Measurements from ENCODE around the gene ULK3. TPM values are rescaled to one million over a fixed set of nuclear protein-coding genes. Genes with fewer than 3 reads are reported as not detected.

The ULK3 gene
- total RNA-seq, 1 donor from 2014 or later: 24.3 TPM

- no peak overlapping the region for H3K27ac Mint-ChIP-seq (ENCODE audit: unreplicated experiment)
- no peak for TF ChIP-seq CTCF (IDR thresholded peaks at IDR 0.05)
- no peak for DNase-seq (ENCODE audit: low spot score)
- peaks cover 3% of the 10 kb centered on the region for H3K36me3 Mint-ChIP-seq (ENCODE audit: low read depth)
- H3K4me3 Mint-ChIP-seq (ENCODE audit: unreplicated experiment): no peak overlapping the region
- no peaks in the 10 kb centered on the region for H3K9me3 Mint-ChIP-seq (ENCODE audit: low read depth)
- H3K4me1 Mint-ChIP-seq (ENCODE audit: low read depth): no peaks in the 10 kb centered on the region
- H3K27me3 Mint-ChIP-seq (ENCODE audit: low read depth): peaks cover 10% of the 10 kb centered on the region
These were observed 11.0 kb downstream of the ULK3 start for GRCh38 chr15:74831813-74832495.

- TF ChIP-seq CTCF (IDR thresholded peaks at IDR 0.05): no peak
- no peak for DNase-seq (ENCODE audit: low spot score)
- Mint-ChIP-seq H3K9me3 (ENCODE audit: low read depth) (no peaks in the 10 kb centered on the region), H3K27ac (ENCODE audit: unreplicated experiment) (no peak overlapping the region), H3K4me1 (ENCODE audit: low read depth) (no peaks in the 10 kb centered on the region), H3K36me3 (ENCODE audit: low read depth) (peaks cover 3% of the 10 kb centered on the region), H3K4me3 (ENCODE audit: unreplicated experiment) (no peak overlapping the region), H3K27me3 (ENCODE audit: low read depth) (peaks cover 15% of the 10 kb centered on the region)
These were observed 12.1 kb downstream of the ULK3 start for GRCh38 chr15:74830868-74831267.

GRCh38 chr15:74829991-74830390 is 13.0 kb downstream of the ULK3 start:
- Mint-ChIP-seq H3K36me3 (ENCODE audit: low read depth) (no peaks in the 10 kb centered on the region), H3K27ac (ENCODE audit: unreplicated experiment) (no peak overlapping the region), H3K27me3 (ENCODE audit: low read depth) (peaks cover 18% of the 10 kb centered on the region), H3K4me1 (ENCODE audit: low read depth) (no peaks in the 10 kb centered on the region), H3K9me3 (ENCODE audit: low read depth) (no peaks in the 10 kb centered on the region), H3K4me3 (ENCODE audit: unreplicated experiment) (no peak overlapping the region)
- TF ChIP-seq CTCF (IDR thresholded peaks at IDR 0.05): no peak
- no peak for DNase-seq (ENCODE audit: low spot score)

- Mint-ChIP-seq H3K27ac (ENCODE audit: unreplicated experiment) (no peak overlapping the region), H3K27me3 (ENCODE audit: low read depth) (peaks cover 22% of the 10 kb centered on the region), H3K4me3 (ENCODE audit: unreplicated experiment) (no peak overlapping the region), H3K4me1 (ENCODE audit: low read depth) (no peaks in the 10 kb centered on the region), H3K9me3 (ENCODE audit: low read depth) (no peaks in the 10 kb centered on the region), H3K36me3 (ENCODE audit: low read depth) (no peaks in the 10 kb centered on the region)
- DNase-seq (ENCODE audit: low spot score): no peak
- TF ChIP-seq CTCF (IDR thresholded peaks at IDR 0.05): no peak
These were observed 13.5 kb downstream of the ULK3 start for GRCh38 chr15:74829486-74829885.

- no peaks in the 10 kb centered on the region for H3K9me3 Mint-ChIP-seq (ENCODE audit: low read depth)
- no peak overlapping the region for H3K4me3 Mint-ChIP-seq (ENCODE audit: unreplicated experiment)
- H3K27me3 Mint-ChIP-seq (ENCODE audit: low read depth): peaks cover 24% of the 10 kb centered on the region
- H3K4me1 Mint-ChIP-seq (ENCODE audit: low read depth): no peaks in the 10 kb centered on the region
- H3K27ac Mint-ChIP-seq (ENCODE audit: unreplicated experiment): no peak overlapping the region
- TF ChIP-seq CTCF (IDR thresholded peaks at IDR 0.05): no peak
- DNase-seq (ENCODE audit: low spot score): no peak
- no peaks in the 10 kb centered on the region for H3K36me3 Mint-ChIP-seq (ENCODE audit: low read depth)
These were observed 14.1 kb downstream of the ULK3 start for GRCh38 chr15:74828835-74829234.

All from chondrocyte (in vitro differentiated cells).